ENCODE results near the gene SRP72. TPM values are rescaled to one million over a fixed set of nuclear protein-coding genes. Genes with fewer than 3 reads are reported as not detected.
A peak's percentile ranks its signal among the peaks of the same experiment; 100 is the strongest.

Gene SRP72
- total and polyA plus RNA-seq, 4 donors = 32.1 to 69.7 (median 40.7) TPM

GRCh38 chr4:56530269-56531148 lies 63.1 kb downstream of the SRP72 start:
- peaks cover 0 to 12% (median 0%) of the 10 kb centered on the region in 4 donors for H3K27me3 ChIP-seq (ENCODE audit: control insufficient read depth in 4 of 4, insufficient read depth in 4 of 4, low read length in 3 of 4)
- TF ChIP-seq GABPA (IDR thresholded peaks at IDR 0.05 in 1 of 2, conservative IDR thresholded peaks at IDR 0.05 in 1 of 2) = no peak
- TF ChIP-seq ZBTB33 (IDR thresholded peaks at IDR 0.05) = peak; percentile 35
- 6% methylated on average over 68 of the region's 68 CpGs for WGBS
- H3K9ac ChIP-seq (ENCODE audit: low read depth in 1 of 2, low read length in 2 of 2) = no peak overlapping the region
- H3K27ac ChIP-seq (ENCODE audit: low read depth in 1 of 2, low read length in 2 of 2) = no peak overlapping the region
- H3K36me3 ChIP-seq (ENCODE audit: control insufficient read depth in 4 of 4, insufficient read depth in 3 of 4, low read depth in 1 of 4, low read length in 3 of 4) = no peaks in the 10 kb centered on the region
- DNase-seq (ENCODE audit: low spot score) = peak; percentile 94
- H3K9me3 ChIP-seq (ENCODE audit: control insufficient read depth in 4 of 4, low read length in 3 of 4) = no peaks in the 10 kb centered on the region
- H3K4me3 ChIP-seq (ENCODE audit: low read depth in 1 of 3, low read length in 3 of 3) = peak overlapping the region in 2 of 3 donors; percentile 34 to 59
- peaks cover 4 to 7% (median 6%) of the 10 kb centered on the region in 4 donors for H3K4me1 ChIP-seq (ENCODE audit: control insufficient read depth in 4 of 4, insufficient read depth in 4 of 4, low read length in 3 of 4)

- Histone ChIP-seq H3K27ac (ENCODE audit: low read depth in 1 of 2, low read length in 2 of 2) (no peak overlapping the region), H3K9ac (ENCODE audit: low read depth in 1 of 2, low read length in 2 of 2) (no peak overlapping the region), H3K27me3 (ENCODE audit: control insufficient read depth in 4 of 4, insufficient read depth in 4 of 4, low read length in 3 of 4) (peaks cover 0 to 13% (median 0%) of the 10 kb centered on the region in 4 donors), H3K4me3 (ENCODE audit: low read depth in 1 of 3, low read length in 3 of 3) (peak overlapping the region in 2 of 3 donors; percentile 34 to 59), H3K4me1 (ENCODE audit: control insufficient read depth in 4 of 4, insufficient read depth in 4 of 4, low read length in 3 of 4) (peaks cover 4 to 7% (median 6%) of the 10 kb centered on the region in 4 donors), H3K9me3 (ENCODE audit: control insufficient read depth in 4 of 4, low read length in 3 of 4) (no peaks in the 10 kb centered on the region), H3K36me3 (ENCODE audit: control insufficient read depth in 4 of 4, insufficient read depth in 3 of 4, low read depth in 1 of 4, low read length in 3 of 4) (no peaks in the 10 kb centered on the region)
- no peak for TF ChIP-seq ZBTB33 (IDR thresholded peaks at IDR 0.05)
- TF ChIP-seq RXRA (IDR thresholded peaks at IDR 0.05) = no peak
- no peak for TF ChIP-seq HNF4A (conservative IDR thresholded peaks at IDR 0.05)
- TF ChIP-seq GABPA (IDR thresholded peaks at IDR 0.05 in 1 of 2, conservative IDR thresholded peaks at IDR 0.05 in 1 of 2) = no peak
- TF ChIP-seq RAD21 (IDR thresholded peaks at IDR 0.05) = no peak
- TF ChIP-seq NR2F2 (IDR thresholded peaks at IDR 0.05) = no peak
- TF ChIP-seq EGR1 (IDR thresholded peaks at IDR 0.05; ENCODE audit: low read depth in 2 of 2) = no peak
- no peak for TF ChIP-seq FOXA2 (IDR thresholded peaks at IDR 0.05)
- no peak for TF ChIP-seq JUND (IDR thresholded peaks at IDR 0.05)
- TF ChIP-seq SP1 (IDR thresholded peaks at IDR 0.05) = no peak
- no peak for TF ChIP-seq HNF4G (IDR thresholded peaks at IDR 0.05)
- TF ChIP-seq TAF1 (conservative IDR thresholded peaks at IDR 0.05) = no peak
- TF ChIP-seq MAX (IDR thresholded peaks at IDR 0.05) = no peak
- TF ChIP-seq ATF3 (IDR thresholded peaks at IDR 0.05) = no peak
- TF ChIP-seq CTCF (IDR thresholded peaks at IDR 0.05; ENCODE audit: low read depth, low read length, missing input control) = no peak
- TF ChIP-seq REST (IDR thresholded peaks at IDR 0.05) = no peak
- 31% methylated on average over 11 of the region's 11 CpGs for WGBS
- no peak for DNase-seq (ENCODE audit: low spot score)
Measured at GRCh38 chr4:56531149-56531770, 63.8 kb downstream of the SRP72 start.
